GM21786 (cell line): ENCODE data around the gene TOR4A.
A peak's percentile ranks its signal among the peaks of the same experiment; 100 is the strongest.

Experiments used
- ATAC-seq: cut with Tn5 transposase; IDR thresholded peaks from one replicate; pipeline ENCODE4 v1.9.1; 2021; ENCODE audit not compliant: unreplicated experiment

Gene TOR4A

DNA sequence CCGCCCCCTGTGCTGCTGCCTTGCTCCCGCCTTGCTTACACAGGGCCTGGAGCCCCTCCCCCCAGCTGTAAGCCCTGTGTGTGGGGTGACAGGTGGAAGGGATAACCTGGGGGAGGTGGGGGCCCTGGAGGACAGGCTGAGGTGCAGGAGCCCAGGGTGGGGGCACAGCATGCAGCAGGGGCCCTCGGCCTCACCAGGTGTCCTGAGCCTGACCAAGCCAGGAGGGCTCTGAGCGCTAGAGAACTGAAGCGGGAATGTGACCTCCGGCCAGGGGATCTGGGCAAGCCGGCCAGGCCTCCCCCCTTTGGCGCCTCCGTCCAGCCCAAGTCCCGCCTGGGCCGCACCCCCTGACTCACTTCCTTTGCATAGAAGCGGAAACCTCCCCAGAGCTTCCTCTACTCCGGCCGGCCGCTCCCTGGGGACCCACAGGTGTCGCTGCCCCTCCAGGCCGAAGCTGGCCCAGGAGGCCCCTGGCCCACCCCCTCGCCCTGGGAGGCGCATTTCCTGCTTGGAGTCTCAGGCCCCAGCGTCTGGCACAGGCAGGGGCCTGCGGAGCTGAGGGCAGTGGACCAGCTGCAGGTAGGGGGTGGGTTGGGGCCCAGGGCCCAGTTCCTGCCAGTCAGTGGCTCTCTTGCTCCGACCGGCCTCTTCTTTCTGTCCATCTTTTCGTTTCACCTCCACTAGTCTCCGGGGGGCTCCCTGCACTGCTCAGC is at the start of gene TOR4A:
TSS of gene TOR4A (plus strand) at position 398 of the 713 bp plus-strand sequence. CDS start 964 bp downstream, outside the sequence.
- peak; percentile 74 for ATAC-seq

DNA sequence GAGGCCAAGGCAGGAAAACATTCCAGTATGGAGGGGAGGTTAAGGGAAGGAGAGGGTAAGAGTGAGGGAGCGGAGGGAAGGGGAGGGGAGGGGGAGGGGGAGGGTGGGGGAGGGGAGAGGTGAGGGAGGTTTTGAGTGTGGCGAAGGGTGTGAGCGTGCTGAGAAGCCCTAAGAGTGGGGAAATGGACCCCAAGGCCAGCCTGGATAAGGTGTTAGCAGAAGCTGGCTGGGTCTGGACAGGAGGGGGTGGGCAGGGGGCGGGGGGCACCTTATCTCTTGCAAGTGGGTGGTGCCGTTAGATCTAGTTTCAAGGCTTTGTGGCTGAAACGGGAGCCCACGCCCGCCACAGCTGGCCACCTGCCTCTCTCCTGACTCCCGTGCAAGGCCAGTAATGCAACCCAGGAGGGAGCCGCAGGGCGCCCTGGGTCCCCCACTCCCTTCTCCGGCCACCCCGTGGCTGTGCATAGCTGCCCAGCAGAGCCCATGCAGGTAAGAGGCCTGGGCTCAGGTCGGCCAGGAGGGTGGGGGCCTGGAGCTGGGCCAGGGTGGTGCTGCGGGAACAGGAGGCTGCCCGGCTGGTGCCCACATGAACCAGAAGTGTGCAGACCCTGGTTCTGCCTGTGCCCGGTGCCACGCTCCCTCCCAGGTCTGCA is 49.5 kb upstream of the TOR4A start:
- ATAC-seq, result no peak

DNA sequence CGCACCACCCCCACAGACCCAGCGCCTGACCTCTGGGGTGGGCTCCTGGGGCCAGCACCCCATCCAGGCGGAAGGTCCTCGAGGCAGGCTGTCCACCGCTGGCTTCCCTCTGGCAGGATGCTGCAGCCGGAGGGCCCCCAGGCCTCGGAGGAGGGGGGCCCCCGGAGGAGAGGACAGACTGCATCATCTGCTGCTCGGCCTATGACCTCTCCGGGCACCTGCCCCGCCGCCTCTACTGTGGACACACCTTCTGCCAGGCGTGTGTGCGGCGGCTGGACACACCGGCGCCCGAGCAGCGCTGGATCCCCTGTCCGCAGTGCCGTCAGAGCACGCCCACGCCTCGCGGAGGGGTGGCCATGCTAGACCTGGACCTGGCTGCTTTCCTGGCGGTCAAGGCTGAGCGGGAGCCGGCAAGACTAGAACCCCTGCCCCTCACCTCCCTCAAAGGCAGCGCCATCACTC is 49.0 kb upstream of the TOR4A start:
- ATAC-seq, result no peak

GRCh38 chr9:137228968-137229896 is 48.3 kb upstream of the TOR4A start:
- ATAC-seq, result no peak

DNA sequence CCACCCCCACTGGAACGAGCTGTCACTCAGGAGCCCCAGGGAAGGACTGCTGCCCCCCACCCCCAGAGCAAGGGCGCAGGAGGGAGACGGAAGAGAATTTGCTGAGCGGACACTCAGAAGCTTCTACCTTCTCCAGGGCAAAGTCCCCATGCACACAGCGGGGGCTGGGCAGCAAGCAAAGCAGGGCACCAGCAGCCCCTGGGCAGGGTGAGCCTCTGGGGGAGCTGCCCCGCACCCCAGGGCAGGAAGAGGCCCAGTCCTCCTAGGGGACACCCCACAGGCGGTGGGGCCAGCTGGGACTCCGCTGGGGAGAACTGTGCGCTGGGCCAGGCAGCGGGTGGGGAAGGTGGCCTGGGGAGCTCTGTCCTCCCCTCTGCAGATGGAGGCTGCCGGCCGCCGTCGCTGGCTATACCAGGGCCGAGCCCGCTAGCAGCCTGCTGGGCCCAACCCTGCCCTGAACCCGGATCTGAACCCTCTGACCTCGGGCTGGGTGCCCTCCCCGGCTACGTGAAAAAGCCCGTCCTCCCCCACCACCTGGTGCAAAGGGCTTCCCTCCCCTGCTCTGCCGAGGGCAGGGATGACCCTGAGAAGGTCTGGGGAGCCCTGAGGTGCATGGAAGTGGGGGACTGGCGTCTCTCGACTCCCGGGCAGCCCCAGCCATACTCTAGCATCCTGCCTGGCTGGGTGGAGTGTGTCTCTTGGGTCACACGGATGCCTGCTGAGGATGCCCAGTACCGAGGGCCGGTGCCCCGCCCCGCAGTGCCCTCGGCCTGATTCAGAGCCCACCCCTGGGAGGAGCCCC is 47.4 kb upstream of the TOR4A start:
- no peak for ATAC-seq

GRCh38 chr9:137230705-137231371 is 46.7 kb upstream of the TOR4A start, which contains the start of gene SLC34A3:
Gene SLC34A3 (plus strand): TSS chr9:137230901. CDS start chr9:137231703, 802 bp downstream.
- no peak for ATAC-seq

DNA sequence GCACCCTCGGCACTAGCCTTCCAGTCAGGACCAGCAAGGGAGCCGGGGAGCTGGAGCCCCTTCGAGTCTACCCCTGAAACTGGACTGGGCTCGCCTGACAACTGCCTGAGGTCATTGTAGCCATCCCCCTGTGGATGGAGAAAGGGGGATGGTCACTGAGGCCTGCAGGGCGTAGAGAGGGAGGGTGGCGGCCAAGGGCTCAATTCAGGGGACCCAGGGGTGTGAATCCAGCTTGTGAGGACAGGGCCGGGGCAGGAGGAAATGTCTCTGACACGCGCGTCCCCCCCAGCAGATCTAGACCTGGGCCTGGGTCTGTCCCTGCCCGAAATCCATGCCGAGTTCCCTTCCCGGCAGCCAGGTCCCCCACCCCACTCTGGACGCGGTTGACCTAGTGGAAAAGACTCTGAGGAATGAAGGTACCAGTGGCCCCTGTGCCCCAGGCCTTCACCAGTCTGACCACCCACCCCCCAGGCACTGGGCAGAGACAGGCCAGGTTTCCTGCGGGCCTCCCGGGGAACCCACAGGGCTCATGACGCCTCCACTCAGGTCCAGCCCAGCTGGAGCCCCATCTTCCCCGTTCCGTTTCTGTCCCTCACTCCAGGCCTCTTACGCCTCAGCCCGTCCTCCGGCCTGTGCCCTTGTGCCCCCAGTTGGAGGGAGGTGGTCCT is 46.0 kb upstream of the TOR4A start:
- no peak for ATAC-seq

GRCh38 chr9:137232101-137232500 is 45.4 kb upstream of the TOR4A start:
- no peak for ATAC-seq

GRCh38 chr9:137232510-137232909 is 45.0 kb upstream of the TOR4A start:
- ATAC-seq, result no peak

- ATAC-seq, result no peak
These were observed 44.2 kb upstream of the TOR4A start for GRCh38 chr9:137233143-137233980.

- ATAC-seq, result no peak
These were observed 43.4 kb upstream of the TOR4A start for GRCh38 chr9:137234055-137234697.

- ATAC-seq, result no peak
These were observed 42.6 kb upstream of the TOR4A start for GRCh38 chr9:137234758-137235423.

GRCh38 chr9:137235424-137236237 is 41.9 kb upstream of the TOR4A start:
- ATAC-seq, result no peak

GRCh38 chr9:137236238-137236935 is 41.1 kb upstream of the TOR4A start:
- no peak for ATAC-seq

DNA sequence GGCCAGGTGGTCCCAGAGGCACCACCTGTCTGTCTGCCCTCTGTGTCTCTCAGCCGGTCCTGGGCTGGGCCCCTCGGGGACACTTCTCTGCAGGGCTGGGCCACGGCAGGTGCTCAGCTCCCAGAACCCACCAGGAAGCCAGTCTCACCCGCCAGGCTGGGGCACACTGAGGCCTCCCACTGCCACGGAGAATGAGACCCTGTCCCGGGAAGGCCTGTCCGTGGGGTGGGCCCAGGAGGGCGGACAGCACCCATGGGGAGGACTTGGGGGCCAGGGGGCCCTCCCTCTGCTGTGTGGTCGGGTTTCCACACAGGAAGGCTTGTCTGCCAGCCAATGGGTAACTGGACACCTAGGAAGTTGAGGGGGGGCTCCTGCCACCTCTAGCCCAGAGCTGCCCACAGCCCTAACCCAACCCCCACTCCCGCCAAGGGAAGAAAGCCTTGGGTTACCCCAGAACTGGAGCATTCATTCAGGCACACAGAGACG is 40.5 kb upstream of the TOR4A start:
- no peak for ATAC-seq
